Measurements from ENCODE around the gene CYRIA. TPM values are rescaled to one million over a fixed set of nuclear protein-coding genes. Genes with fewer than 3 reads are reported as not detected.

The CYRIA gene
- total and polyA plus RNA-seq, 10 of the 15 experiments (the other 5 are each of a cell fraction or from before 2014, with no cell fraction given): 3.0 to 13.1 (median 8.5) TPM

GRCh38 chr2:16652296-16653082 lies 13.1 kb downstream of the CYRIA start:
- ChIA-PET SMC1A (ENCODE audit: uncharacterized antibody, unreplicated experiment) (interaction anchor here (1.5 to 17.8 kb wide), 10 partner anchors 14 to 104 kb away, joined by 3 to 302 read pairs (median 24); partner anchors contain the start of gene CYRIA), CTCF (interaction anchor here (0.8 to 5.6 kb wide), 10 partner anchors 9 to 104 kb away, joined by 3 to 82 read pairs (median 5); partner anchors contain the start of gene CYRIA), POLR2A (interaction anchor here (0.9 to 9.1 kb wide), 5 partner anchors 10 to 65 kb away, joined by 3 to 187 read pairs (median 3); partner anchors contain the start of gene CYRIA), RAD21 (ENCODE audit: unreplicated experiment) (interaction anchor here (1.0 to 13.0 kb wide), 8 partner anchors 9 to 105 kb away, joined by 3 to 202 read pairs (median 8); partner anchors contain the start of gene CYRIA)
- 72% methylated on average over 8 of the region's 8 CpGs for WGBS (ENCODE audit: insufficient coverage, insufficient replicate concordance, low lambda C conversion rate, missing lambda C conversion rate)
- BruUV-seq (replicated peaks): no TSS peak
- FAIRE-seq: no peak
- Histone ChIP-seq H3K27ac (ENCODE audit: control insufficient read depth, insufficient read depth) (no peak overlapping the region), H3K4me1 (ENCODE audit: control insufficient read depth, insufficient read depth, low read length) (peaks cover 55% of the 10 kb centered on the region), H3K9me3 (replicated peaks; ENCODE audit: control insufficient read depth, insufficient read depth, low read length) (no peaks in the 10 kb centered on the region; the same call in 2 of the 3 replicates), H3K79me2 (ENCODE audit: control insufficient read depth, insufficient read depth, low read length) (no peaks in the 10 kb centered on the region), H3K27me3 (replicated peaks in 1 of 2; ENCODE audit: control insufficient read depth in 2 of 2, insufficient read depth in 2 of 2, low read length in 1 of 2) (no peaks in the 10 kb centered on the region; a peak in 1 of 4 replicates), H4K20me1 (ENCODE audit: control insufficient read depth, insufficient read depth) (no peaks in the 10 kb centered on the region), H3K4me3 (no peak overlapping the region), H3K4me2 (ENCODE audit: control insufficient read depth, insufficient read depth) (no peak overlapping the region), H3K36me3 (ENCODE audit: control insufficient read depth in 2 of 2, insufficient read depth in 2 of 2, low read length in 1 of 2) (no peaks in the 10 kb centered on the region), H3K9ac (ENCODE audit: control insufficient read depth, insufficient read depth, low read length) (no peak overlapping the region), H2AFZ (ENCODE audit: control insufficient read depth, low read depth, low read length) (no peak overlapping the region)
- DNase-seq (ENCODE audit: low read depth, low spot score): no peak
- ATAC-seq: no peak
- intact Hi-C loops (cut with micrococcal nuclease; ENCODE audit: unreplicated experiment) (loop anchor here (10.0 kb wide), 2 partner anchors 1102 to 1162 kb away; partner anchors contain the start of genes GEN1, MSGN1 and SMC6), in situ Hi-C loops (cut with MboI) (no loop called here)
- TF ChIP-seq MTA3 (IDR thresholded peaks at IDR 0.05; ENCODE audit: borderline replicate concordance, low read length) (no peak), PRDM15 (CRISPR knock-in tag; IDR thresholded peaks at IDR 0.05) (no peak), GABPA (IDR thresholded peaks at IDR 0.05; ENCODE audit: low read depth) (no peak), NFYB (IDR thresholded peaks at IDR 0.05; ENCODE audit: insufficient read depth, low read depth, low read length) (no peak), EZH2 (IDR thresholded peaks at IDR 0.05; ENCODE audit: borderline replicate concordance, control insufficient read depth, low read depth, low read length) (no peak), CBX3 (IDR thresholded peaks at IDR 0.05; ENCODE audit: borderline replicate concordance, low read depth) (no peak), HSF1 (IDR thresholded peaks at IDR 0.05; ENCODE audit: low read depth, low read length) (no peak), STAT1 (conservative IDR thresholded peaks at IDR 0.05) (no peak), FOXM1 (IDR thresholded peaks at IDR 0.05; ENCODE audit: low read depth, low read length) (no peak), MYC (IDR thresholded peaks at IDR 0.05; ENCODE audit: insufficient read depth, insufficient read length, insufficient replicate concordance, low read length, severe bottlenecking) (no peak), IRF4 (IDR thresholded peaks at IDR 0.05; ENCODE audit: low read depth, low read length) (no peak)
